K562 (cell line): ENCODE data around the gene PMFBP1. TPM values are rescaled to one million over a fixed set of nuclear protein-coding genes. Genes with fewer than 3 reads are reported as not detected.
A peak's percentile ranks its signal among the peaks of the same experiment; 100 is the strongest.

Experiments used
- ATF7 ChIP-seq: fragments of 450-650 bp; IDR thresholded peaks from 2 replicates; pipeline ENCODE4 v1.7.1; 2014; ENCODE audit warnings: mild to moderate bottlenecking, moderate library complexity
- BACH1 ChIP-seq: fragments of 200-800 bp; sonication (Bioruptor generic); IDR thresholded peaks from 2 replicates; pipeline ENCODE4 v1.6.1; 2016; ENCODE audit warnings: missing genetic modification characterization, missing compliant biosample characterization
- BCOR ChIP-seq: fragments of 450-650 bp; IDR thresholded peaks from 2 replicates; pipeline ENCODE4 v1.6.1; 2016
- BRF1 ChIP-seq: IDR thresholded peaks from 3 replicates; pipeline ENCODE4 v1.6.1; 2011; ENCODE audit warnings: borderline replicate concordance, mild to moderate bottlenecking; ENCODE audit not compliant: insufficient read length; ENCODE audit errors: extremely low read depth
- CBFA2T2 ChIP-seq: fragments of 450-650 bp; conservative IDR thresholded peaks from 2 replicates; pipeline ENCODE4 v1.6.1; 2017; ENCODE audit warnings: mild to moderate bottlenecking
- EHMT2 ChIP-seq: fragments of 450-650 bp; IDR thresholded peaks from 2 replicates; pipeline ENCODE4 v1.6.1; 2018; ENCODE audit warnings: antibody characterized with exemption
- EP300 ChIP-seq: IDR thresholded peaks from 2 replicates; pipeline ENCODE4 v1.6.1; 2012; ENCODE audit warnings: low read length, improper control_type of control experiment
- ETS1 ChIP-seq: conservative IDR thresholded peaks from 2 replicates; pipeline ENCODE4 v1.6.1; 2011; ENCODE audit warnings: low read depth, mild to moderate bottlenecking, low read length; ENCODE audit not compliant: control insufficient read depth
- NFYB ChIP-seq: IDR thresholded peaks from 2 replicates; pipeline ENCODE4 v1.6.1; 2011; ENCODE audit warnings: mild to moderate bottlenecking, moderate library complexity; ENCODE audit not compliant: insufficient read length; ENCODE audit errors: extremely low read depth
- PTBP1 ChIP-seq: fragments of 200-400 bp; formaldehyde crosslinking; IDR thresholded peaks from 2 replicates; pipeline ENCODE4 v1.6.1; 2017; ENCODE audit warnings: low read depth, low read length
- RAD51 ChIP-seq: fragments of 450-650 bp; IDR thresholded peaks from 2 replicates; pipeline ENCODE4 v1.7.1; 2016; ENCODE audit warnings: low read depth, mild to moderate bottlenecking, borderline replicate concordance
- TAL1 ChIP-seq: fragments of 450-650 bp; IDR thresholded peaks from 2 replicates; pipeline ENCODE4 v1.6.1; 2016; ENCODE audit warnings: mild to moderate bottlenecking
- USF1 ChIP-seq: sonication (generic); formaldehyde crosslinking; IDR thresholded peaks from 2 replicates; pipeline ENCODE4 v1.9.0; 2022; ENCODE audit warnings: mild to moderate bottlenecking, missing genetic modification reagents
- ZFPM2 ChIP-seq: fragments of 250-450 bp; sonication (Bioruptor Pico); IDR thresholded peaks from 2 replicates; pipeline ENCODE4 v1.5.1; 2022; ENCODE audit warnings: mild to moderate bottlenecking
- ZNF175 ChIP-seq: fragments of 200-800 bp; sonication (Bioruptor generic); IDR thresholded peaks from 2 replicates; pipeline ENCODE4 v1.6.1; 2016; ENCODE audit warnings: low read depth, mild to moderate bottlenecking, missing genetic modification characterization, missing compliant biosample characterization
- ZNF253 ChIP-seq: fragments of 250-450 bp; sonication (Bioruptor Pico); conservative IDR thresholded peaks from 2 replicates; pipeline ENCODE4 v1.6.1; 2021; ENCODE audit warnings: mild to moderate bottlenecking
- ZNF274 ChIP-seq: IDR thresholded peaks from 2 replicates; pipeline ENCODE4 v1.6.1; 2011; ENCODE audit warnings: low read depth, mild to moderate bottlenecking, low read length, moderate library complexity, borderline replicate concordance
- ZNF507 ChIP-seq: conservative IDR thresholded peaks from 2 replicates; pipeline ENCODE4 v1.6.1; 2017; ENCODE audit warnings: missing genetic modification characterization, missing compliant biosample characterization
- ZNF740 ChIP-seq, 3 experiments: fragments of 200-800 bp in 1 of 3; sonication (Bioruptor generic) in 1 of 3; sonication (generic) in 1 of 3; formaldehyde crosslinking in 1 of 3; IDR thresholded peaks; 2 replicates each; pipeline versions ENCODE4 v1.6.1 to v1.8.0; 2016 to 2022; ENCODE audit warnings: mild to moderate bottlenecking in 2 of 3, missing compliant biosample characterization in 2 of 3, missing genetic modification characterization in 2 of 3, missing genetic modification reagents in 1 of 3
- ZNF76 ChIP-seq: fragments of 250-450 bp; sonication (Bioruptor Pico); IDR thresholded peaks from 2 replicates; pipeline ENCODE4 v1.4.0; 2020; ENCODE audit warnings: mild to moderate bottlenecking, moderate library complexity, borderline replicate concordance
- ZNF764 ChIP-seq: fragments of 250-450 bp; sonication (Bioruptor Pico); IDR thresholded peaks from 2 replicates; pipeline ENCODE4 v1.4.0; 2020; ENCODE audit warnings: low read depth, mild to moderate bottlenecking, moderate library complexity
- polyA plus RNA-seq, 8 experiments: library from polyadenylated mRNA; depleted of rRNA in 4 of 8; stranded (reverse) in 5 of 8; unstranded in 3 of 8; fragments of >200 nt; fragmentation: Nextera tagmentation in 2 of 8; fragmentation: Illumina TruSeq in 1 of 8; extraction: Ambion mirVana in 2 of 8; extraction: Trizol in 1 of 8; gene quantifications; 2 replicates each; pipeline versions ENCODE4 v1.2.1 to v1.2.3, GENCODE V29; 2011 to 2014; ENCODE audit warnings: inconsistent platforms in 1 of 8, missing spikeins in 1 of 8
- total RNA-seq, 7 experiments: library from RNA; depleted of rRNA in 6 of 7; stranded (reverse); fragments of >200 nt in 6 of 7; fragmentation: Illumina TruSeq in 2 of 7; extraction: Trizol in 2 of 7; gene quantifications; 2 replicates each; pipeline versions ENCODE4 v1.2.1 to v1.2.3, GENCODE V29; 2011 to 2021; ENCODE audit warnings: low replicate concordance in 1 of 7
- TF ChIP-seq, protein P1 (sequence below): sonication (generic); formaldehyde crosslinking; IDR thresholded peaks from 2 replicates; pipeline ENCODE4 v1.8.0; 2022; ENCODE audit warnings: mild to moderate bottlenecking, missing genetic modification reagents

The PMFBP1 gene
- total and polyA plus RNA-seq, 9 of the 15 experiments (the other 6 are each of a cell fraction or from before 2014, with no cell fraction given), result 0.13 to 0.91 (median 0.47) TPM

DNA sequence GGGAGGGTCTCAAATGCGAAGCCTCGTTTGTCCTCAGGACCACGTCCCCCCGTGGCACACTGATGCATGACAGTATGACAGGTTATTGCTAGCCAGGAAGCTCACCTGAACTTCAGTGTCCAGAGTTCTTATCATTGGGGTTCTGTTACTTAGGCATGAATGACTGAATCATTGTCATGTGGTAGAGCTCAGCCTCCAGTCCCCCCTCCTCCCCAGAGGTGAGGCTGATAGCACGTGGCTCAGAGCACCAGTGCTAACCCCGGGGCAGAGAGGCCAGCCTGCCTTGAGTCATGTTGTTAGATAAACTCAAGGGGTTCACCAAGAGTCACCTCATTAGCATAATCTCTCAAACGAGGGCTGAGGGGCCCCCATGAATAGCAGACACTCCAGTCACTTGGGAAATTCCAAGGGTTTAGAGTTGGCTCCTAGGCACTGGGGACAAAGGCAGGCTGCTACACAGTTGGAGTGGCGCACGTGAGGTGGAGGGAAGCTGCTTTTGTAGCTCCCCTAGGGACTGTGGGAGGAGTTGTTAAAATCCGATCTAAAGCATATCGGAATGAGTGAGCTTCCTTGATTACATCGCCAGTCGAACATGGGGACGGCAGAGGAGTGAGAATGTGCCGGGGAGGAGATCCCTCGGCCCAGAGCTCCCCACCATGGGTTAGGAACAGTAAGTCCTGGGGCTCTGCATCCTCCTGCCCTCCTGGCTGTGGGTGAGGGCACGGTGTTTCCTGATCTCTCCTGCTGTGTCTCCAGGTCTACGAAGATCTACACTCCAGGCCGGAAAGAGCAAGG is 60.1 kb downstream of the PMFBP1 start (continued):
- TF ChIP-seq ZNF76 (CRISPR knock-in tag) (no peak), BACH1 (no peak), ZNF507 (tag) (no peak), TAL1 (no peak), EP300 (no peak), NFYB (no peak), ZNF274 (no peak), ETS1 (no peak), CBFA2T2 (no peak), EHMT2 (no peak), USF1 (CRISPR knock-in tag) (0 out of 2 replicates have a peak, but pooled peaks have one; percentile 43), RAD51 (0 out of 2 replicates have a peak, but pooled peaks have one; percentile 14), BRF1 (no peak), ZNF253 (CRISPR knock-in tag) (no peak), ZNF764 (CRISPR knock-in tag) (no peak), BCOR (no peak), ZFPM2 (CRISPR knock-in tag) (no peak), ZNF175 (no peak), ZNF740 (CRISPR knock-in tag; IDR thresholded peaks at IDR 0.05) (no peak), ZNF740 (tag; IDR thresholded peaks at IDR 0.05) (no peak), PTBP1 (no peak), ATF7 (no peak)
- TF ChIP-seq, protein P1, sequence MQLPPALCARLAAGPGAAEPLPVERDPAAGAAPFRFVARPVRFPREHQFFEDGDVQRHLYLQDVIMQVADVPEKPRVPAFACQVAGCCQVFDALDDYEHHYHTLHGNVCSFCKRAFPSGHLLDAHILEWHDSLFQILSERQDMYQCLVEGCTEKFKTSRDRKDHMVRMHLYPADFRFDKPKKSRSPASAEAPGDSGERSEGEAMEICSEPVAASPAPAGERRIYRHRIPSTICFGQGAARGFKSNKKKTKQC, result no peak
